Mesenchymal stem cell (in vitro differentiated cells and primary cell): Measurements from ENCODE around the gene TRAF6.
"Not testable (repeated sequence)": the region's sequence is repeated elsewhere in the genome, so short reads cannot be mapped to it uniquely, and the experiment has no call there.

Experiments used
- DNase-seq: peaks from one replicate; pipeline ENCODE4 v3.0.0-alpha.2; 2013
- H2AFZ ChIP-seq: one replicate; pipeline ENCODE4 v1.6.1; 2013; ENCODE audit warnings: low read depth, mild to moderate bottlenecking, control low read depth, inconsistent platforms, low read length, moderate library complexity
- H2AK5ac ChIP-seq: 2 replicates; pipeline ENCODE4 v1.6.1; 2013; ENCODE audit warnings: low read length, moderate library complexity, mild to moderate bottlenecking, inconsistent platforms; ENCODE audit not compliant: severe bottlenecking
- H2BK120ac ChIP-seq: one replicate; pipeline ENCODE4 v1.6.1; 2013; ENCODE audit warnings: low read depth, mild to moderate bottlenecking, inconsistent platforms, low read length, moderate library complexity
- H2BK12ac ChIP-seq, 2 experiments: one replicate each; pipeline ENCODE4 v1.6.1; 2013; ENCODE audit warnings: inconsistent platforms in 2 of 2, low read length in 2 of 2, mild to moderate bottlenecking in 2 of 2, moderate library complexity in 2 of 2, control low read depth in 1 of 2
- H2BK15ac ChIP-seq: one replicate; pipeline ENCODE4 v1.6.1; 2013; ENCODE audit warnings: mild to moderate bottlenecking, low read depth, inconsistent platforms; ENCODE audit not compliant: poor library complexity, severe bottlenecking
- H2BK5ac ChIP-seq: 2 replicates; pipeline ENCODE4 v1.6.1; 2013; ENCODE audit warnings: low read depth, mild to moderate bottlenecking, low read length, control low read depth, inconsistent platforms; ENCODE audit not compliant: poor library complexity, severe bottlenecking
- H3K14ac ChIP-seq, 2 experiments: one replicate each; pipeline ENCODE4 v1.6.1; 2013; ENCODE audit warnings: inconsistent platforms in 2 of 2, low read length in 2 of 2, control low read depth in 1 of 2, mild to moderate bottlenecking in 1 of 2, moderate library complexity in 1 of 2
- H3K18ac ChIP-seq, 2 experiments: one replicate each; pipeline ENCODE4 v1.6.1; 2013; ENCODE audit warnings: inconsistent platforms in 2 of 2, low read length in 2 of 2, control low read depth in 1 of 2, low read depth in 1 of 2, mild to moderate bottlenecking in 1 of 2
- H3K23ac ChIP-seq, 2 experiments: one replicate each; pipeline ENCODE4 v1.6.1; 2013; ENCODE audit warnings: inconsistent platforms in 2 of 2, low read length in 2 of 2, mild to moderate bottlenecking in 2 of 2, moderate library complexity in 2 of 2, control low read depth in 1 of 2
- H3K27ac ChIP-seq: 2 replicates; pipeline ENCODE4 v1.5.1; 2013; ENCODE audit warnings: mild to moderate bottlenecking, moderate library complexity, low read length, control low read depth, inconsistent platforms; ENCODE audit not compliant: poor library complexity, severe bottlenecking
- H3K27me3 ChIP-seq, 2 experiments: 2 replicates each; pipeline versions ENCODE4 v1.6.1 to v1.7.0; 2013; ENCODE audit warnings: low read length in 2 of 2, mild to moderate bottlenecking in 2 of 2, moderate library complexity in 2 of 2, control low read depth in 1 of 2, inconsistent platforms in 1 of 2; ENCODE audit not compliant: control insufficient read depth in 1 of 2, insufficient read depth in 1 of 2
- H3K36me3 ChIP-seq, 2 experiments: 2 replicates each; pipeline versions ENCODE4 v1.6.1 to v1.7.0; 2013; ENCODE audit warnings: low read length in 2 of 2, control low read depth in 1 of 2, inconsistent platforms in 1 of 2, low read depth in 1 of 2, mild to moderate bottlenecking in 1 of 2; ENCODE audit not compliant: insufficient read depth in 2 of 2, control insufficient read depth in 1 of 2
- H3K4ac ChIP-seq, 2 experiments: one replicate each; pipeline ENCODE4 v1.6.1; 2013; ENCODE audit warnings: inconsistent platforms in 2 of 2, low read length in 2 of 2, mild to moderate bottlenecking in 2 of 2, moderate library complexity in 2 of 2, control low read depth in 1 of 2, low read depth in 1 of 2
- H3K4me1 ChIP-seq: 2 replicates; pipeline ENCODE4 v1.6.1; 2013; ENCODE audit warnings: low read depth, low read length, control low read depth; ENCODE audit not compliant: control insufficient read depth, insufficient read depth
- H3K4me2 ChIP-seq: 2 replicates; pipeline ENCODE4 v1.6.1; 2013; ENCODE audit warnings: low read length, mild to moderate bottlenecking, inconsistent platforms; ENCODE audit not compliant: poor library complexity, severe bottlenecking
- H3K4me3 ChIP-seq, 2 experiments: 2 replicates each; pipeline versions ENCODE4 v1.5.1 to v1.7.0; 2013; ENCODE audit warnings: low read length in 2 of 2, mild to moderate bottlenecking in 2 of 2, control low read depth in 1 of 2, low read depth in 1 of 2; ENCODE audit not compliant: insufficient read depth in 1 of 2
- H3K79me1 ChIP-seq: replicated peaks from 2 replicates; pipeline ENCODE4 v1.6.1; 2013; ENCODE audit warnings: mild to moderate bottlenecking, control low read depth, low read length, inconsistent platforms; ENCODE audit not compliant: poor library complexity, severe bottlenecking
- H3K9ac ChIP-seq: 2 replicates; pipeline ENCODE4 v1.7.0; 2013; ENCODE audit warnings: mild to moderate bottlenecking, low read length, moderate library complexity
- H3K9me3 ChIP-seq: 2 replicates; pipeline ENCODE4 v1.7.0; 2013; ENCODE audit warnings: mild to moderate bottlenecking, low read length; ENCODE audit not compliant: control insufficient read depth
- H4K8ac ChIP-seq: one replicate; pipeline ENCODE4 v1.6.1; 2013; ENCODE audit warnings: inconsistent platforms, mild to moderate bottlenecking, low read length, moderate library complexity
- H4K91ac ChIP-seq: one replicate; pipeline ENCODE4 v1.6.1; 2013; ENCODE audit warnings: mild to moderate bottlenecking, low read length, inconsistent platforms
- WGBS: methylation state at CpG from one replicate; pipeline ENCODE4 v1.1.7; 2013; ENCODE audit warnings: mixed read lengths; 5-methylcytosine and 5-hydroxymethylcytosine counted together

Gene TRAF6

DNA sequence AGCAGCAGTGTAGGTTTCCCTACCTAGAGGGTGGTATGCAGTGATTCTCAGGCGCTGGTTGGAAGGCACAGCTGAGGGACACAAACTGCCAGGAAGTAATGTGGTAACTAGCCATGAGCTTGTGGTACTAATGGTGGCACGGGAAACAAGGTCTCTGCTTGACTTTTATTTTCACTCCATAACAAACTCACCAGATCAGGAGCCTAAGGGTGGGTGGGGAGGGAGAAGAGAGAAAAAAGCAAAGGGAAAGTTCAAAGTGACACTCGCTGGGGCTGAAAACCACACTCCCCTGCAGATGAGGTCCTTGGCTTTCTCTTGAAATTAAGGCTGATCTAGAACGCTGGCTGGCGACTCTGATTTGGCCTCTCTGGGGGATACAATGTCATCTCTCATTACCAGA is 22.0 kb downstream of the TRAF6 start:
- Histone ChIP-seq H2BK12ac (no peak overlapping the region), H3K36me3 (peaks cover 20 to 93% of the 10 kb centered on the region in 2 experiments), H2BK5ac (no peak overlapping the region), H3K23ac (no peak overlapping the region), H3K4me3 (no peak overlapping the region), H3K79me1 (peaks cover 17% of the 10 kb centered on the region), H3K4ac (no peak overlapping the region), H3K27me3 (no peaks in the 10 kb centered on the region), H2BK120ac (no peak overlapping the region), H3K9me3 (no peaks in the 10 kb centered on the region), H3K18ac (no peak overlapping the region), H2AK5ac (no peak overlapping the region), H4K91ac (no peak overlapping the region), H3K4me1 (no peaks in the 10 kb centered on the region), H3K9ac (no peak overlapping the region), H3K4me2 (no peak overlapping the region), H3K27ac (no peak overlapping the region), H2AFZ (no peak overlapping the region), H3K14ac (no peak overlapping the region), H4K8ac (no peak overlapping the region), H2BK15ac (no peak overlapping the region)
- 97% methylated on average over 4 of the region's 5 CpGs for WGBS
- no peak for DNase-seq

DNA sequence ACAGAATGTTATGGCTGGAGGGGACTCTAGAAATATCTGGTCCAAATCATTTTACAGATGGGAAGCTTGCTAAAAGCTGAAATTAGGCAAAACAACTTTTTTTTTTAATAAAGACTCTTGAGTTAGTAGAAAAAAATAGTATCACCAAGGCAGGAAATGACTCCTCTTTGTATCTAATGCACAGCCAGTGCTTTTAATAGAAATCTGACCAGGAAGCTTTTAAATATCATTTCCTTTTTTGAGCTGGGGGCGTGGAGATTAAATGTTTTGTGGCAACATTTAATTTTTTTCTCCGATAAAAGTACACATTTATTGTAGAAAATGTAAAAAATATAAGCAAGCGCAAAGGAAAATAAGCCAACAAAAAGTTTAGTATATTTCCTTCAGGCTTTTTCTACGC is 22.5 kb downstream of the TRAF6 start:
- peaks cover 17% of the 10 kb centered on the region for H3K79me1 ChIP-seq

GRCh38 chr11:36485298-36486002 is 24.6 kb downstream of the TRAF6 start:
- H3K4ac ChIP-seq: no peak overlapping the region
- H2AFZ ChIP-seq: no peak overlapping the region
- H4K8ac ChIP-seq: no peak overlapping the region
- no peak overlapping the region for H3K23ac ChIP-seq
- no peak overlapping the region for H2BK5ac ChIP-seq
- no peaks in the 10 kb centered on the region for H3K27me3 ChIP-seq
- H4K91ac ChIP-seq: no peak overlapping the region
- H3K79me1 ChIP-seq: peaks cover 10% of the 10 kb centered on the region
- H3K4me3 ChIP-seq: no peak overlapping the region
- no peak overlapping the region for H2BK15ac ChIP-seq
- H3K9me3 ChIP-seq: no peaks in the 10 kb centered on the region
- 98% methylated on average over 6 of the region's 6 CpGs for WGBS
- no peak for DNase-seq
- H3K18ac ChIP-seq: no peak overlapping the region
- H3K36me3 ChIP-seq: peaks cover 19 to 68% of the 10 kb centered on the region in 2 experiments
- H3K4me1 ChIP-seq: no peaks in the 10 kb centered on the region
- H2BK12ac ChIP-seq: no peak overlapping the region
- H2AK5ac ChIP-seq: no peak overlapping the region
- no peak overlapping the region for H3K4me2 ChIP-seq
- no peak overlapping the region for H2BK120ac ChIP-seq
- H3K9ac ChIP-seq: no peak overlapping the region
- H3K27ac ChIP-seq: no peak overlapping the region
- no peak overlapping the region for H3K14ac ChIP-seq

More for the DNA sequence above, 22.5 kb downstream of the TRAF6 start:
- Histone ChIP-seq H3K4me2 (no peak overlapping the region), H2BK15ac (no peak overlapping the region), H3K27me3 (no peaks in the 10 kb centered on the region), H3K27ac (no peak overlapping the region), H3K4me1 (no peaks in the 10 kb centered on the region), H3K18ac (no peak overlapping the region), H2AK5ac (no peak overlapping the region), H3K14ac (no peak overlapping the region), H2AFZ (no peak overlapping the region), H3K36me3 (peaks cover 20 to 90% of the 10 kb centered on the region in 2 experiments), H4K91ac (no peak overlapping the region), H2BK5ac (no peak overlapping the region), H3K4ac (no peak overlapping the region), H3K9ac (no peak overlapping the region), H2BK120ac (no peak overlapping the region), H3K9me3 (no peaks in the 10 kb centered on the region), H3K23ac (no peak overlapping the region), H2BK12ac (no peak overlapping the region), H3K4me3 (no peak overlapping the region), H4K8ac (no peak overlapping the region)
- DNase-seq: no peak
- WGBS: no CpG with 5 or more reads among the region's 4 CpGs

DNA sequence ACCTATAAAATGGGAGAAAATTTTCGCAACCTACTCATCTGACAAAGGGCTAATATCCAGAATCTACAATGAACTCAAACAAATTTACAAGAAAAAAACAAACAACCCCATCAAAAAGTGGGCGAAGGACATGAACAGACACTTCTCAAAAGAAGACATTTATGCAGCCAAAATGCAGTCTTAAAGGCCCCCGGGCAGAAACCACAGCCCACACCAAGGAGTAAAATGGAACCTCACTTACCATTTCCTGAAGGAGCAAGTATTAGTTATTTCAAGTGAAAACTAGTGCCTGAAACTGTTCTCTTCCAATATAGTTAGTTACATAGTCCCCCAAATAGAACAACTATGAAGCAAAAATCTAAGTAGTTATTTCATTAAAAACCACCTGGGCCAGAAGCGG is 27.0 kb downstream of the TRAF6 start:
- not testable (repeated sequence) for H3K14ac ChIP-seq, H2AK5ac ChIP-seq, H2BK120ac ChIP-seq, H3K18ac ChIP-seq, H4K8ac ChIP-seq, H3K4me1 ChIP-seq, H3K4ac ChIP-seq, H3K9ac ChIP-seq, H2BK5ac ChIP-seq, H2BK15ac ChIP-seq, H3K23ac ChIP-seq, H2AFZ ChIP-seq, H3K79me1 ChIP-seq, H3K4me3 ChIP-seq, H4K91ac ChIP-seq, H3K4me2 ChIP-seq, H2BK12ac ChIP-seq, H3K9me3 ChIP-seq, H3K27me3 ChIP-seq, H3K27ac ChIP-seq, DNase-seq
- WGBS: 100% methylated on average over 2 of the region's 4 CpGs
- peaks cover 13 to 44% of the 10 kb centered on the region in 2 experiments for H3K36me3 ChIP-seq
